Hepatocyte (in vitro differentiated cells): ENCODE measurements around the gene FBP1.

Source experiments
- CTCF ChIP-seq: fragments of 200-600 bp; sonication (generic); IDR thresholded peaks from 2 replicates; pipeline ENCODE4 v1.5.1; 2016; ENCODE audit warnings: antibody characterized with exemption, mild to moderate bottlenecking; ENCODE audit not compliant: poor library complexity
- EZH2 ChIP-seq: fragments of 200-600 bp; sonication (generic); IDR thresholded peaks from 2 replicates; pipeline ENCODE4 v1.6.1; 2016; ENCODE audit warnings: antibody characterized with exemption, mild to moderate bottlenecking, borderline replicate concordance
- EZH2phosphoT487 ChIP-seq: fragments of 200-600 bp; sonication (generic); IDR thresholded peaks from one replicate; pipeline ENCODE4 v1.6.1; 2018; ENCODE audit warnings: antibody characterized with exemption, mild to moderate bottlenecking, low read depth, moderate library complexity; ENCODE audit not compliant: unreplicated experiment, severe bottlenecking

GRCh38 chr9:94613003-94613402, 26.3 kb downstream of the FBP1 start:
- TF ChIP-seq CTCF (no peak), EZH2 (no peak), EZH2phosphoT487 (no peak)
